ENCODE measurements around the gene NOP53. TPM values are rescaled to one million over a fixed set of nuclear protein-coding genes. Genes with fewer than 3 reads are reported as not detected.
"Not testable (repeated sequence)": the region's sequence is repeated elsewhere in the genome, so short reads cannot be mapped to it uniquely, and the experiment has no call there.

NOP53 gene
- total RNA-seq, 5 donors from 2014 or later (not counting 1 experiment from before 2014, with no cell fraction given), result 832 to 1,046 (median 935) TPM

DNA sequence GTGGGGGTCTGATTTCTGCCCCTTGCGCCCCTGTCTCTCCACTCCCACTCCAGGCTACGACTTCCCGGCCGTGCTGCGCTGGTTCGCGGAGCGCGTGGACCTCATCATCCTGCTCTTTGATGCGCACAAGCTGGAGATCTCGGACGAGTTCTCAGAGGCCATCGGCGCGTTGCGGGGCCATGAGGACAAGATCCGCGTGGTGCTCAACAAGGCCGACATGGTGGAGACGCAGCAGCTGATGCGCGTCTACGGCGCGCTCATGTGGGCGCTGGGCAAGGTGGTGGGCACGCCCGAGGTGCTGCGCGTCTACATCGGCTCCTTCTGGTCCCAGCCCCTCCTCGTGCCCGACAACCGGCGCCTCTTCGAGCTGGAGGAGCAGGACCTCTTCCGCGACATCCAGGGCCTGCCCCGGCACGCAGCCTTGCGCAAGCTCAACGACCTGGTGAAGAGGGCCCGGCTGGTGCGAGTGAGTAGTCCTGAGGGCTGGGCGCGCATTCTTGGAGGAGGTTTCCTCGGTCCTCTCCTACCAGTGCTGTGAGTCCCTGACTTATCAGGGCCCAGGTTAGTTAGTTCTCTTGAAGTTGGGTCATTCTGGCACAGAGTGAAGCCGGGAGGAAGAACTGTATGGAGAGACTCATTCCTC is 19.5 kb upstream of the NOP53 start:
- H3K27me3 Mint-ChIP-seq, result peaks cover 27 to 43% of the 10 kb centered on the region in 2 donors
- H3K27me3 ChIP-seq (replicated peaks in 1 of 2; ENCODE audit: control insufficient read depth in 2 of 2, extremely low read depth in 1 of 2, insufficient read depth in 2 of 2, low read length in 1 of 2), result peaks cover 0 to 66% of the 10 kb centered on the region in 2 experiments
- H3K4me1 Mint-ChIP-seq, result peaks cover 14 to 18% (median 16%) of the 10 kb centered on the region in 3 donors
- H3K36me3 Mint-ChIP-seq, result no peaks in the 10 kb centered on the region
- WGBS (ENCODE audit: insufficient coverage), result 96% methylated on average over 43 of the region's 48 CpGs
- no peak overlapping the region for H3K27ac ChIP-seq (ENCODE audit: low read length)
- DNase-seq (no peak), ATAC-seq (replicated peaks in 1 of 4) (no peak)
- ChIA-PET POLR2A (no interaction called here), CTCF (interaction anchor here in 1 of 2 donors (0.7 kb wide), 1 partner anchor 19 kb away, joined by 4 read pairs; no protein-coding TSS in a partner anchor)
- H3K9me3 ChIP-seq, result no peaks in the 10 kb centered on the region
- no peak overlapping the region for H3K4me3 Mint-ChIP-seq
- peaks cover 2 to 16% of the 10 kb centered on the region in 2 experiments for H3K4me1 ChIP-seq (ENCODE audit: control insufficient read depth in 1 of 2, extremely low read depth in 1 of 2, insufficient read depth in 2 of 2, low read length in 2 of 2)
- H3K9me3 Mint-ChIP-seq, result no peaks in the 10 kb centered on the region
- H3K27ac Mint-ChIP-seq, result no peak overlapping the region
- no peaks in the 10 kb centered on the region for H3K36me3 ChIP-seq (ENCODE audit: control insufficient read depth in 2 of 2, extremely low read depth in 1 of 2, insufficient read depth in 1 of 2, low read length in 1 of 2)
- no peak overlapping the region for H3K4me3 ChIP-seq (ENCODE audit: control insufficient read depth in 1 of 2, extremely low read depth in 1 of 2, low read length in 1 of 2)

DNA sequence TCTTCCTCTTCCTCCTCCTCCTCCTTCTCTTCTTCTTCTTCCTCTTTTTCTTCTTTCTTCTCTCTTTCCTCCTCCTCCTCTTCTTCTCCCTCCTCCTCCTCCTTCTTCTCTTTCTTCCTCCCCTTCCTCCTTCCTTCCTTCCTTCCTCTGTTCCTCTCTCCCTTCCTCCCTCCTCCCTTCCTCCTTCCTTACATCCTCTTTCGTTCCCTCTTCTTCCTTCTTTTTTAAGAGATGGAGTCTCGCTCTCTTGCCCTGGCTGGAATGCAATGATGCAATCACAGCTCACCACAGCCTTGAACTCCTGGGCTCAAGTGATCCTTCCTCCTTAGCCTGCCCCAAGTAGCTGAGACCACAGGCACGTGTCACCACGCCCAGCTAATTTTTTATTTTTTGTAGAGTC is 18.9 kb upstream of the NOP53 start:
- POLR2A ChIA-PET, result no interaction called here
- Histone ChIP-seq H3K4me3 (ENCODE audit: control insufficient read depth in 1 of 2, extremely low read depth in 1 of 2, low read length in 1 of 2) (no peak overlapping the region), H3K4me1 (ENCODE audit: control insufficient read depth in 1 of 2, extremely low read depth in 1 of 2, insufficient read depth in 2 of 2, low read length in 2 of 2) (peaks cover 2 to 16% of the 10 kb centered on the region in 2 experiments), H3K9me3 (no peaks in the 10 kb centered on the region), H3K36me3 (ENCODE audit: control insufficient read depth in 2 of 2, extremely low read depth in 1 of 2, insufficient read depth in 1 of 2, low read length in 1 of 2) (no peaks in the 10 kb centered on the region), H3K27ac (ENCODE audit: low read length) (no peak overlapping the region), H3K27me3 (replicated peaks in 1 of 2; ENCODE audit: control insufficient read depth in 2 of 2, extremely low read depth in 1 of 2, insufficient read depth in 2 of 2, low read length in 1 of 2) (peaks cover 0 to 66% of the 10 kb centered on the region in 2 experiments)
- Mint-ChIP-seq H3K4me1 (peaks cover 14 to 18% (median 16%) of the 10 kb centered on the region in 3 donors), H3K27ac (no peak overlapping the region), H3K27me3 (peaks cover 29 to 44% of the 10 kb centered on the region in 2 donors), H3K4me3 (no peak overlapping the region), H3K36me3 (no peaks in the 10 kb centered on the region), H3K9me3 (no peaks in the 10 kb centered on the region)
- ATAC-seq (replicated peaks in 1 of 4) (no peak), DNase-seq (no peak)
- WGBS (ENCODE audit: insufficient coverage), result 65% methylated on average over 2 of the region's 4 CpGs
- CTCF ChIA-PET, result no interaction called here

DNA sequence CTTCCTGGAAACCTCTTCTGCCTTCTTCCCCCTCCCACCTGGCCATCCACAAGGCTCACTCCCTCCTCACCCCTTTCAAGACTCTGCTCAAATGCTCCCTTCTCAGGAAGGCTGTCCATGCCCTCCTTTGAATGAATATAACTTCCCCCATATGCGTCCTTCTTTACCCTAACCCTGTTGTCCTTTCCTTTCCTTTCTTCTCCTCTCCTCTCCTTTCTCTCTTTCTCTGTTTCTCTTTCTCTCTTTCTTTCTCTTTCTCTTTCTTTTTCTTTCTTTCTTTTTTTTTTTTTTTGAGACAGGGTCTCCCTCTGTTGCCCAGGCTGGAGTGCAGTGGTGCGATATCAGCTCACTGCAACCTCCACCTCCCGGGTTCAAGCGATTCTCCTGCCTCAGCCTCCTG is 17.1 kb upstream of the NOP53 start:
- peaks cover 0 to 64% of the 10 kb centered on the region in 2 experiments for H3K27me3 ChIP-seq (replicated peaks in 1 of 2; ENCODE audit: control insufficient read depth in 2 of 2, extremely low read depth in 1 of 2, insufficient read depth in 2 of 2, low read length in 1 of 2)
- H3K9me3 ChIP-seq; POLR2A ChIA-PET; DNase-seq; H3K36me3 Mint-ChIP-seq; H3K4me3 ChIP-seq (ENCODE audit: control insufficient read depth in 1 of 2, extremely low read depth in 1 of 2, low read length in 1 of 2); H3K9me3 Mint-ChIP-seq; ATAC-seq (replicated peaks in 1 of 4); H3K27ac ChIP-seq (ENCODE audit: low read length); H3K4me3 Mint-ChIP-seq; CTCF ChIA-PET; H3K27ac Mint-ChIP-seq; H3K36me3 ChIP-seq (ENCODE audit: control insufficient read depth in 2 of 2, extremely low read depth in 1 of 2, insufficient read depth in 1 of 2, low read length in 1 of 2): not testable (repeated sequence)
- Mint-ChIP-seq H3K4me1 (peaks cover 14 to 18% (median 16%) of the 10 kb centered on the region in 3 donors), H3K27me3 (peaks cover 29 to 41% of the 10 kb centered on the region in 2 donors)
- WGBS (ENCODE audit: insufficient coverage), result 63% methylated on average over 1 of the region's 4 CpGs
- H3K4me1 ChIP-seq (ENCODE audit: control insufficient read depth in 1 of 2, extremely low read depth in 1 of 2, insufficient read depth in 2 of 2, low read length in 2 of 2), result peaks cover 0 to 16% of the 10 kb centered on the region in 2 experiments

DNA sequence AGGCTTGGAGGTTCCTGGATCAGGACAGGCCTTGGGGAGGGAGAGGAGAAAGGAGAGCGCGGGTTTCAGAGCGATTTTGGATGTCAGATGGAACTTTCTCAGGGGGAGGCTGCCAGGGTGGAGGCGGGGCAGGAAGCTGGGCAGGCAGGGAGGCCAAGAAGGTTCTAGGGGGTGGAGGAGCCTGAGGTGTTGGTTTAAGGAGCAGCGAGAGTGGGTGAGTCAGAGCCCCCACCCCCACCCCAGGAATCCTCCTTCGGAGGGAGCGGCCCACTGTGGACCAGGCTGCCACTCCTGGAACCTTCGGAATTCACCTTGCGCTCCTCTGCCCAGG is 15.9 kb upstream of the NOP53 start:
- ATAC-seq (replicated peaks in 1 of 4) (peak in 3 of 4 experiments; percentile 29 to 64 (median 36)), DNase-seq (no peak)
- Mint-ChIP-seq H3K4me3 (peak overlapping the region; percentile 43 to 63 (median 56)), H3K27me3 (peaks cover 29 to 44% of the 10 kb centered on the region in 2 donors), H3K4me1 (peaks cover 14 to 18% (median 16%) of the 10 kb centered on the region in 3 donors), H3K9me3 (no peaks in the 10 kb centered on the region), H3K27ac (peak overlapping the region in 1 of 2 donors; percentile 9), H3K36me3 (no peaks in the 10 kb centered on the region)
- peaks cover 0 to 16% of the 10 kb centered on the region in 2 experiments for H3K4me1 ChIP-seq (ENCODE audit: control insufficient read depth in 1 of 2, extremely low read depth in 1 of 2, insufficient read depth in 2 of 2, low read length in 2 of 2)
- peaks cover 0 to 63% of the 10 kb centered on the region in 2 experiments for H3K27me3 ChIP-seq (replicated peaks in 1 of 2; ENCODE audit: control insufficient read depth in 2 of 2, extremely low read depth in 1 of 2, insufficient read depth in 2 of 2, low read length in 1 of 2)
- ChIA-PET CTCF (no interaction called here), POLR2A (no interaction called here)
- no peaks in the 10 kb centered on the region for H3K9me3 ChIP-seq
- no peaks in the 10 kb centered on the region for H3K36me3 ChIP-seq (ENCODE audit: control insufficient read depth in 2 of 2, extremely low read depth in 1 of 2, insufficient read depth in 1 of 2, low read length in 1 of 2)
- peak overlapping the region in 1 of 2 donors; percentile 62 for H3K4me3 ChIP-seq (ENCODE audit: control insufficient read depth in 1 of 2, extremely low read depth in 1 of 2, low read length in 1 of 2)
- H3K27ac ChIP-seq (ENCODE audit: low read length), result no peak overlapping the region
- 16% methylated on average over 6 of the region's 9 CpGs for WGBS (ENCODE audit: insufficient coverage)

DNA sequence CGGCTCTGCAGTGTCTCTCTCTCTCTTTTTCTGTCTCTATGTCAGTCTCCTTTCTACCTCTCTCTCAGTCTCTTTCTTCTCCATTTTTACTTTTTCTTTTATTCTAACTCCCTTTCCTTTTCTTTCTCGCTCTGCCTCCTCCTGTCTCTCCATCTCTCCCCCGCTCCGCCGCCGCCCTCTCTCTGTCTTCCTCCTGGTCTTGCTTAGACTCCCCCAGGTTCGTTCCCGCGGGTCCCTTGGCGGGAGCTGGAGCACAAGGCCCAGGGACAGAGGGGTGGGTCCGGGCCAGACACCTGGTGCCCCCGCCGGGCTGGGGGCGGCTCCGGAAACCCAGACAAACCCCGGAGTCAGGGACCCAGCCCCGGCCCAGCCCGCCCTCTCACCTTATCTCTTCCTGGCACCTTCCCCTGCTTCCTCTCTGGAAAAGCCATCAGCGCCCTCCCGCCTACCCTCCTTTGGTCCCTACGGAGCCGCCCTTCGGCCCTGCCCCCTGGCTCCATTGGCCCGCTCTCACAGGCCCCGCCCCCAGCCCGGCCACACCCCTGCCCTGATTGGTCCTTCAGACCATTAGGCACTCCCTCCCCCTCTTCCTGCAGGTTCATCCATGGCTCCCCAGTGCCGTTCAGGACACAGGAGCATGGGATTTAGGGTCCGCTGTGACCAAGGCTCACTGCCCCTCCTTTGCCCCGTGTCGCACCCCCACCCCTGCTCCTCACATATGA is 15.4 kb upstream of the NOP53 start:
- ATAC-seq (replicated peaks in 1 of 4) (peak in 3 of 4 experiments; percentile 37 to 81 (median 51)), DNase-seq (peak in 6 of 35 experiments; percentile 18 to 33 (median 22))
- Mint-ChIP-seq H3K9me3 (no peaks in the 10 kb centered on the region), H3K36me3 (no peaks in the 10 kb centered on the region), H3K27ac (peak overlapping the region in 1 of 2 donors; percentile 55), H3K4me3 (peak overlapping the region; percentile 48 to 63 (median 56)), H3K27me3 (peaks cover 29 to 42% of the 10 kb centered on the region in 2 donors), H3K4me1 (peaks cover 14 to 18% (median 16%) of the 10 kb centered on the region in 3 donors)
- Histone ChIP-seq H3K9me3 (no peaks in the 10 kb centered on the region), H3K27ac (ENCODE audit: low read length) (no peak overlapping the region), H3K4me3 (ENCODE audit: control insufficient read depth in 1 of 2, extremely low read depth in 1 of 2, low read length in 1 of 2) (peak overlapping the region in 1 of 2 donors; percentile 62), H3K27me3 (replicated peaks in 1 of 2; ENCODE audit: control insufficient read depth in 2 of 2, extremely low read depth in 1 of 2, insufficient read depth in 2 of 2, low read length in 1 of 2) (peaks cover 0 to 66% of the 10 kb centered on the region in 2 experiments), H3K36me3 (ENCODE audit: control insufficient read depth in 2 of 2, extremely low read depth in 1 of 2, insufficient read depth in 1 of 2, low read length in 1 of 2) (no peaks in the 10 kb centered on the region), H3K4me1 (ENCODE audit: control insufficient read depth in 1 of 2, extremely low read depth in 1 of 2, insufficient read depth in 2 of 2, low read length in 2 of 2) (peaks cover 0 to 16% of the 10 kb centered on the region in 2 experiments)
- 6% methylated on average over 26 of the region's 30 CpGs for WGBS (ENCODE audit: insufficient coverage)
- ChIA-PET CTCF (interaction anchor here in 1 of 2 donors (0.6 kb wide), 1 partner anchor 33 kb away, joined by 3 read pairs; no protein-coding TSS in a partner anchor), POLR2A (no interaction called here)

DNA sequence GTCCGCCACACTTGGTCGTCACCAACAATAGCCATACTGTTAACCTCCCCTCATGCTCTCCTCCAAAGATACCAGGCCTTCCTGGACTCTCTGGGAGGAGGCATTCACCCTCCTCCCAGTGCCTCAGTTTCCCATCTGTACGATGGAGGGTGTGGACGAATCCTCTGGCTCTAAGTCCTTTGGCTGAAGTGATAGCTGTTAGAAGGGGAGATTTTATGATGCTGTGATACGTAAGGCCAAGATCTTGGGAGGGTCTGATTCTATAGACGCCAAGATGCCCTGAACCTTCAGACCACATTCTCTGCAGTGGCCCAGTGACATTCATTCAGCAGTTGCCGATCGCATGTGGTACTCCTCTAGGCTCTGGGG is 14.8 kb upstream of the NOP53 start:
- DNase-seq, result no peak
- no peaks in the 10 kb centered on the region for H3K36me3 Mint-ChIP-seq
- Histone ChIP-seq H3K4me1 (ENCODE audit: control insufficient read depth in 1 of 2, extremely low read depth in 1 of 2, insufficient read depth in 2 of 2, low read length in 2 of 2) (peaks cover 0 to 16% of the 10 kb centered on the region in 2 experiments), H3K27me3 (replicated peaks in 1 of 2; ENCODE audit: control insufficient read depth in 2 of 2, extremely low read depth in 1 of 2, insufficient read depth in 2 of 2, low read length in 1 of 2) (peaks cover 0 to 60% of the 10 kb centered on the region in 2 experiments), H3K4me3 (ENCODE audit: control insufficient read depth in 1 of 2, extremely low read depth in 1 of 2, low read length in 1 of 2) (no peak overlapping the region), H3K9me3 (no peaks in the 10 kb centered on the region), H3K27ac (ENCODE audit: low read length) (no peak overlapping the region), H3K36me3 (ENCODE audit: control insufficient read depth in 2 of 2, extremely low read depth in 1 of 2, insufficient read depth in 1 of 2, low read length in 1 of 2) (no peaks in the 10 kb centered on the region)
- no peaks in the 10 kb centered on the region for H3K9me3 Mint-ChIP-seq
- peaks cover 29 to 40% of the 10 kb centered on the region in 2 donors for H3K27me3 Mint-ChIP-seq
- 74% methylated on average over 4 of the region's 8 CpGs for WGBS (ENCODE audit: insufficient coverage)
- POLR2A ChIA-PET, result no interaction called here
- H3K27ac Mint-ChIP-seq, result no peak overlapping the region
- CTCF ChIA-PET, result interaction anchor here in 1 of 2 donors (0.6 kb wide), 1 partner anchor 33 kb away, joined by 3 read pairs; no protein-coding TSS in a partner anchor
- H3K4me3 Mint-ChIP-seq, result peak overlapping the region; percentile 48 to 63 (median 56)
- peaks cover 14 to 18% (median 16%) of the 10 kb centered on the region in 3 donors for H3K4me1 Mint-ChIP-seq
- ATAC-seq (replicated peaks in 1 of 4), result no peak

Data from T-cell (primary cell).